Left ventricle myocardium inferior (tissue), 1 donor: ENCODE measurements around the gene INF2. TPM values are rescaled to one million over a fixed set of nuclear protein-coding genes. Genes with fewer than 3 reads are reported as not detected.
"Not testable (repeated sequence)": the region's sequence is repeated elsewhere in the genome, so short reads cannot be mapped to it uniquely, and the experiment has no call there.

Experiments
- DNase-seq: peaks from one replicate; pipeline ENCODE4 v3.0.0-alpha.2; 2020
- H3K27ac ChIP-seq: fragments of 200-600 bp; replicated peaks from 2 replicates; pipeline ENCODE4 v1.8.0; 2021
- H3K27me3 ChIP-seq: fragments of 200-600 bp; 2 replicates; pipeline ENCODE4 v1.8.0; 2021; ENCODE audit warnings: low read depth
- H3K36me3 ChIP-seq: fragments of 200-600 bp; 2 replicates; pipeline ENCODE4 v1.8.0; 2021
- H3K4me1 ChIP-seq: fragments of 200-600 bp; 2 replicates; pipeline ENCODE4 v1.8.0; 2021
- H3K4me3 ChIP-seq: fragments of 200-600 bp; 2 replicates; pipeline ENCODE4 v1.8.0; 2021; ENCODE audit warnings: mild to moderate bottlenecking, moderate library complexity
- H3K9me3 ChIP-seq: fragments of 200-600 bp; replicated peaks from 2 replicates; pipeline ENCODE4 v1.8.0; 2021
- CTCF ChIP-seq: fragments of 200-600 bp; IDR thresholded peaks from 2 replicates; pipeline ENCODE4 v1.8.0; 2021; ENCODE audit warnings: antibody characterized with exemption, mild to moderate bottlenecking, borderline replicate concordance
- intact Hi-C: fragments of 100-400 bp; cut with micrococcal nuclease; formaldehyde crosslinking; loops from one replicate; pipeline ENCODE4 v1.11.0; 2022
- total RNA-seq: library from RNA; stranded (reverse); fragmentation: NEBNext Ultra II Directional; extraction: Animal tissue kit (Norgen Biotek cat#: 25700); gene quantifications from one replicate; pipeline ENCODE4 v1.2.1, GENCODE V29; 2021
- donor health status: DM: no; HTN: yes; CAD: no; lungs with severe emphysema.

INF2 gene
- total RNA-seq, 1 donor from 2014 or later: 28.5 TPM

GRCh38 chr14:104659146-104659545 is 30.3 kb upstream of the INF2 start:
- Histone ChIP-seq H3K4me3 (no peak overlapping the region), H3K27ac (no peak overlapping the region), H3K27me3 (peaks cover 16% of the 10 kb centered on the region), H3K4me1 (peaks cover 30% of the 10 kb centered on the region), H3K9me3 (peaks cover 7% of the 10 kb centered on the region), H3K36me3 (no peaks in the 10 kb centered on the region)
- TF ChIP-seq CTCF: no peak
- intact Hi-C loops: loop anchor here (5.0 kb wide), 1 partner anchor 38 kb away; no protein-coding TSS in a partner anchor
- DNase-seq: no peak

- Histone ChIP-seq H3K9me3 (peaks cover 7% of the 10 kb centered on the region), H3K4me3 (no peak overlapping the region), H3K27ac (no peak overlapping the region), H3K27me3 (peaks cover 16% of the 10 kb centered on the region), H3K4me1 (peaks cover 30% of the 10 kb centered on the region), H3K36me3 (no peaks in the 10 kb centered on the region)
- DNase-seq: no peak
- no peak for TF ChIP-seq CTCF
- intact Hi-C loops: loop anchor here (5.0 kb wide), 1 partner anchor 37 kb away; no protein-coding TSS in a partner anchor
Observed at GRCh38 chr14:104659764-104660523, 29.5 kb upstream of the INF2 start.

GRCh38 chr14:104660597-104660996 is 28.8 kb upstream of the INF2 start:
- peaks cover 29% of the 10 kb centered on the region for H3K4me1 ChIP-seq
- intact Hi-C loops: no loop called here
- peaks cover 7% of the 10 kb centered on the region for H3K9me3 ChIP-seq
- TF ChIP-seq CTCF: no peak
- DNase-seq: no peak
- peaks cover 16% of the 10 kb centered on the region for H3K27me3 ChIP-seq
- no peak overlapping the region for H3K27ac ChIP-seq
- no peaks in the 10 kb centered on the region for H3K36me3 ChIP-seq
- no peak overlapping the region for H3K4me3 ChIP-seq

GRCh38 chr14:104661086-104661485 is 28.3 kb upstream of the INF2 start:
- H3K4me3 ChIP-seq: no peak overlapping the region
- intact Hi-C loops: no loop called here
- no peak for DNase-seq
- H3K4me1 ChIP-seq: peaks cover 29% of the 10 kb centered on the region
- peaks cover 16% of the 10 kb centered on the region for H3K27me3 ChIP-seq
- H3K27ac ChIP-seq: no peak overlapping the region
- peaks cover 7% of the 10 kb centered on the region for H3K9me3 ChIP-seq
- TF ChIP-seq CTCF: no peak
- H3K36me3 ChIP-seq: no peaks in the 10 kb centered on the region

- H3K27ac ChIP-seq, intact Hi-C loops, DNase-seq, H3K36me3 ChIP-seq, H3K4me3 ChIP-seq, H3K9me3 ChIP-seq: not testable (repeated sequence)
- H3K4me1 ChIP-seq: peaks cover 29% of the 10 kb centered on the region
- H3K27me3 ChIP-seq: peaks cover 16% of the 10 kb centered on the region
Observed at GRCh38 chr14:104661528-104662157, 27.8 kb upstream of the INF2 start.

GRCh38 chr14:104662472-104662871 is 26.9 kb upstream of the INF2 start:
- DNase-seq, H3K27ac ChIP-seq, H3K4me3 ChIP-seq, intact Hi-C loops, H3K36me3 ChIP-seq, H3K9me3 ChIP-seq: not testable (repeated sequence)
- H3K4me1 ChIP-seq: peaks cover 29% of the 10 kb centered on the region
- H3K27me3 ChIP-seq: peaks cover 16% of the 10 kb centered on the region
